Aorta (tissue), 5 donors: ENCODE data around the gene GALK1. TPM values are rescaled to one million over a fixed set of nuclear protein-coding genes. Genes with fewer than 3 reads are reported as not detected.

Source experiments
- ATAC-seq: fragments of 200-7000 bp; cut with Tn5 transposase; one replicate; pipeline ENCODE4 v1.9.1; 2022; ENCODE audit warnings: moderate library complexity; ENCODE audit not compliant: low FRiP score
- DNase-seq, 2 donors: peaks; one replicate each; pipeline ENCODE4 v3.0.0-alpha.2; 2020
- H3K27ac ChIP-seq, 2 donors: one replicate each; pipeline ENCODE4 v1.5.1; 2013; ENCODE audit warnings: low read length in 2 of 2, mild to moderate bottlenecking in 2 of 2, moderate library complexity in 2 of 2, control low read depth in 1 of 2, inconsistent platforms in 1 of 2, low read depth in 1 of 2
- H3K27me3 ChIP-seq, 2 donors: one replicate each; pipeline ENCODE4 v1.6.1; 2013; ENCODE audit warnings: control low read depth in 1 of 2, low read length in 1 of 2, mild to moderate bottlenecking in 1 of 2, moderate library complexity in 1 of 2; ENCODE audit not compliant: insufficient read depth in 2 of 2, control insufficient read depth in 1 of 2
- H3K36me3 ChIP-seq, 2 donors: one replicate each; pipeline ENCODE4 v1.6.1; 2013; ENCODE audit warnings: control low read depth in 1 of 2, low read length in 1 of 2, mild to moderate bottlenecking in 1 of 2; ENCODE audit not compliant: insufficient read depth in 2 of 2, control insufficient read depth in 1 of 2
- H3K4me1 ChIP-seq, 2 donors: one replicate each; pipeline ENCODE4 v1.6.1; 2013; ENCODE audit warnings: low read length in 2 of 2, control low read depth in 1 of 2, mild to moderate bottlenecking in 1 of 2, moderate library complexity in 1 of 2; ENCODE audit not compliant: insufficient read depth in 2 of 2, control insufficient read depth in 1 of 2
- H3K4me3 ChIP-seq, 2 donors: one replicate each; pipeline ENCODE4 v1.5.1; 2013; ENCODE audit warnings: low read length in 2 of 2, control low read depth in 1 of 2, mild to moderate bottlenecking in 1 of 2
- H3K9me3 ChIP-seq: one replicate; pipeline ENCODE4 v1.6.1; 2013; ENCODE audit warnings: mild to moderate bottlenecking, low read length; ENCODE audit not compliant: control insufficient read depth
- whole genome bisulfite sequencing, 2 donors: extraction: QIAGEN DNeasy Blood & Tissue Kit; methylation state at CpG; one replicate each; pipeline ENCODE4 v1.1.7; 2013; 5-methylcytosine and 5-hydroxymethylcytosine counted together
- intact Hi-C, 2 donors: fragments of 100-400 bp; cut with DNase I; formaldehyde crosslinking; loops; one replicate each; pipeline versions ENCODE4 v1.14.2 to v1.15.0; 2022
- polyA plus RNA-seq, 2 donors: library from polyadenylated mRNA; stranded (reverse); fragments of 200-250 nt; gene quantifications; one replicate each; pipeline ENCODE4 v1.2.3, GENCODE V29; 2013
- total RNA-seq, 2 donors: library from RNA; stranded (reverse); fragmentation: NEBNext Ultra II Directional; extraction: Animal tissue kit (Norgen Biotek cat#: 25700); gene quantifications; one replicate each; pipeline ENCODE4 v1.2.1, GENCODE V29; 2021
- donor health status: healthy with polysubstance abuse.
- donor health status: Bipolar disorder and iron deficiency.
- donor health status: DM: no; HTN: no; CAD: no.
- donor health status: DM: no; HTN: no; CAD: no.
- donor health status: DM: yes; HTN: yes; CAD: no.

The GALK1 gene
- total and polyA plus RNA-seq, 4 donors: 16.8 to 44.8 (median 22.0) TPM

- ATAC-seq (peak; percentile 26), DNase-seq (peak in 1 of 2 donors; percentile 48)
- no peak overlapping the region for H3K4me3 ChIP-seq
- intact Hi-C loops: no loop called here
- H3K27ac ChIP-seq: no peak overlapping the region
- H3K4me1 ChIP-seq: no peaks in the 10 kb centered on the region
- 75 to 78% methylated on average over 12 of the region's 12 CpGs for WGBS, 2 donors
- no peaks in the 10 kb centered on the region for H3K9me3 ChIP-seq
- no peaks in the 10 kb centered on the region for H3K27me3 ChIP-seq
- peaks cover 0 to 2% of the 10 kb centered on the region in 2 donors for H3K36me3 ChIP-seq
Observed at GRCh38 chr17:75773121-75773807, 8.3 kb upstream of the GALK1 start.

DNA sequence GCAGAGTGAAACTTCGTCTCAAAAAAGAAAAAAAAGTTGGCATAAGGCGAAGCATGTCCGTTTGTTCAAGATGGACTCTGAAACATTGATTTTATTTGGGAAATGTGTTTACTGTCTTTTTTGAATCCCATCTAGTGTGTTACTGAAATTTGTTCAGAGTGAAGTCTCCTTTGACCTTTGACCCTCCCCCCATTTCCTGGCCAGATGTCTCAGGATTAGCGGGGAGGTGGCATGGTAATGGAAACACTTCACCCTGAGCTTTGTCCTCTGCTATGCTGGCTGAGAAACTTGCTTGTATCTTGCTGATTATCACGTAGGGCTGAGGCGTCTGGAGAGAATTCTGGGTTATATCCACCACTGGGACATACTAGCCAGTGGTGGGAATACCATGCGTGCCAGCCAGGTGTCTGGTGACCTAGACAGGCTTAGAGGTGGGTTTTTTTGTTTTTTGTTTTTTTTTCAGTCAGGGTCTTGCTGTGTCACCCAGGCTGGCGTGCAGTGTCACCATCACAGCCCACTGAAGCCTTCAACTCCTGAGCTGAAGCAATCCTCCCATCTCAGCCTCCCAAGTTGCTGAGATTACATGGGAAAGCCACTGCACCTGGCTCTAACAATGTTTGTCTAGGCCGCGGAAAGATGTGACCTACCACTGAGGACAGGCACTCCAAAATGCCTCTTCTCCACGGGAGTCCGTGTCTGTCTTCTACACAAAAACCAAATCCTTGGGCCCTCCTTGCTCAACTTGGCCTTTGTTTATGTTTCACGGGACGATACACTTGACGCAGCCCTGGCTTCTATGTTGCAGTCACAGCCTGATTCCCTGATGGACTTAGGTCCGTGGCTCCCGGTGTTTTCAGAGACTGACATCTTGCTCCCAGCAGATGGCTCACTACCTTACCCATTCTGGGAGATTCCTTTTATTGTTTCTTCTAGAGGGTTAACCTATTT, 6.6 kb upstream of the GALK1 start:
- WGBS, 2 donors: 75 to 77% methylated on average over 17 of the region's 17 CpGs
- intact Hi-C loops: no loop called here
- DNase-seq: peak in 1 of 2 donors; percentile 49

GRCh38 chr17:75769536-75769935, 4.5 kb upstream of the GALK1 start:
- intact Hi-C loops: no loop called here
- no peaks in the 10 kb centered on the region for H3K4me1 ChIP-seq
- H3K9me3 ChIP-seq: no peaks in the 10 kb centered on the region
- ATAC-seq: no peak
- no peaks in the 10 kb centered on the region for H3K27me3 ChIP-seq
- no peak for DNase-seq
- H3K36me3 ChIP-seq: no peaks in the 10 kb centered on the region
- no peak overlapping the region for H3K4me3 ChIP-seq
- WGBS, 2 donors: 71% methylated on average over 3 of the region's 3 CpGs
- no peak overlapping the region for H3K27ac ChIP-seq

More for the DNA sequence above, 6.6 kb upstream of the GALK1 start:
- ATAC-seq: no peak
- Histone ChIP-seq H3K27ac (no peak overlapping the region), H3K27me3 (no peaks in the 10 kb centered on the region), H3K4me3 (no peak overlapping the region), H3K4me1 (no peaks in the 10 kb centered on the region), H3K36me3 (peaks cover 0 to 2% of the 10 kb centered on the region in 2 donors), H3K9me3 (no peaks in the 10 kb centered on the region)

- no peak overlapping the region for H3K27ac ChIP-seq
- WGBS, 2 donors: 85 to 90% methylated on average over 8 of the region's 8 CpGs
- peaks cover 0 to 2% of the 10 kb centered on the region in 2 donors for H3K4me1 ChIP-seq
- H3K36me3 ChIP-seq: no peaks in the 10 kb centered on the region
- intact Hi-C loops: no loop called here
- DNase-seq: peak in 1 of 2 donors; percentile 26
- ATAC-seq: no peak
- no peaks in the 10 kb centered on the region for H3K27me3 ChIP-seq
- no peak overlapping the region for H3K4me3 ChIP-seq
- H3K9me3 ChIP-seq: no peaks in the 10 kb centered on the region
Observed at GRCh38 chr17:75767881-75768280, 2.9 kb upstream of the GALK1 start.

GRCh38 chr17:75765981-75766380, 989 bp upstream of the GALK1 start:
- no peak overlapping the region for H3K4me3 ChIP-seq
- H3K36me3 ChIP-seq: no peaks in the 10 kb centered on the region
- DNase-seq (peak in 1 of 2 donors; percentile 67), ATAC-seq (no peak)
- 93% methylated on average over 4 of the region's 4 CpGs for WGBS, 2 donors
- intact Hi-C loops: no loop called here
- H3K27ac ChIP-seq: no peak overlapping the region
- H3K9me3 ChIP-seq: no peaks in the 10 kb centered on the region
- H3K4me1 ChIP-seq: peaks cover 0 to 2% of the 10 kb centered on the region in 2 donors
- H3K27me3 ChIP-seq: no peaks in the 10 kb centered on the region

- Histone ChIP-seq H3K4me1 (peaks cover 0 to 2% of the 10 kb centered on the region in 2 donors), H3K9me3 (no peaks in the 10 kb centered on the region), H3K4me3 (peak overlapping the region; percentile 50 to 52), H3K27me3 (no peaks in the 10 kb centered on the region), H3K36me3 (no peaks in the 10 kb centered on the region), H3K27ac (peak overlapping the region in 1 of 2 donors; percentile 73)
- WGBS, 2 donors: 9 to 12% methylated on average over 13 to 14 of the region's 14 CpGs
- intact Hi-C loops: no loop called here
- DNase-seq (no peak), ATAC-seq (no peak)
Observed at GRCh38 chr17:75764417-75764710, 628 bp downstream of the GALK1 start.

- ATAC-seq: no peak
- DNase-seq: peak in 1 of 2 donors; percentile 65
- no peak overlapping the region for H3K27ac ChIP-seq
- H3K36me3 ChIP-seq: no peaks in the 10 kb centered on the region
- peaks cover 0 to 2% of the 10 kb centered on the region in 2 donors for H3K4me1 ChIP-seq
- peak overlapping the region; percentile 50 to 52 for H3K4me3 ChIP-seq
- WGBS, 2 donors: 61 to 66% methylated on average over 16 of the region's 16 CpGs
- intact Hi-C loops: no loop called here
- H3K27me3 ChIP-seq: no peaks in the 10 kb centered on the region
- H3K9me3 ChIP-seq: no peaks in the 10 kb centered on the region
Observed at GRCh38 chr17:75763613-75764416, 1.2 kb downstream of the GALK1 start.

- Histone ChIP-seq H3K4me3 (no peak overlapping the region), H3K4me1 (peaks cover 0 to 2% of the 10 kb centered on the region in 2 donors), H3K27ac (no peak overlapping the region), H3K27me3 (no peaks in the 10 kb centered on the region), H3K36me3 (no peaks in the 10 kb centered on the region), H3K9me3 (no peaks in the 10 kb centered on the region)
- DNase-seq (peak in 1 of 2 donors; percentile 44), ATAC-seq (no peak)
- intact Hi-C loops: no loop called here
- 96 to 100% methylated on average over 3 of the region's 3 CpGs for WGBS, 2 donors
Observed at GRCh38 chr17:75763269-75763607, 1.8 kb downstream of the GALK1 start.
